Mesenchymal stem cell (in vitro differentiated cells and primary cell): ENCODE data around the gene GUCA1A.

Experiments used
- DNase-seq: peaks from one replicate; pipeline ENCODE4 v3.0.0-alpha.2; 2013
- H2AFZ ChIP-seq: one replicate; pipeline ENCODE4 v1.6.1; 2013; ENCODE audit warnings: low read depth, mild to moderate bottlenecking, control low read depth, inconsistent platforms, low read length, moderate library complexity
- H2AK5ac ChIP-seq: 2 replicates; pipeline ENCODE4 v1.6.1; 2013; ENCODE audit warnings: low read length, moderate library complexity, mild to moderate bottlenecking, inconsistent platforms; ENCODE audit not compliant: severe bottlenecking
- H2BK120ac ChIP-seq: one replicate; pipeline ENCODE4 v1.6.1; 2013; ENCODE audit warnings: low read depth, mild to moderate bottlenecking, inconsistent platforms, low read length, moderate library complexity
- H2BK12ac ChIP-seq, 2 experiments: one replicate each; pipeline ENCODE4 v1.6.1; 2013; ENCODE audit warnings: inconsistent platforms in 2 of 2, low read length in 2 of 2, mild to moderate bottlenecking in 2 of 2, moderate library complexity in 2 of 2, control low read depth in 1 of 2
- H2BK15ac ChIP-seq: one replicate; pipeline ENCODE4 v1.6.1; 2013; ENCODE audit warnings: mild to moderate bottlenecking, low read depth, inconsistent platforms; ENCODE audit not compliant: poor library complexity, severe bottlenecking
- H2BK5ac ChIP-seq: 2 replicates; pipeline ENCODE4 v1.6.1; 2013; ENCODE audit warnings: low read depth, mild to moderate bottlenecking, low read length, control low read depth, inconsistent platforms; ENCODE audit not compliant: poor library complexity, severe bottlenecking
- H3K14ac ChIP-seq, 2 experiments: one replicate each; pipeline ENCODE4 v1.6.1; 2013; ENCODE audit warnings: inconsistent platforms in 2 of 2, low read length in 2 of 2, control low read depth in 1 of 2, mild to moderate bottlenecking in 1 of 2, moderate library complexity in 1 of 2
- H3K18ac ChIP-seq, 2 experiments: one replicate each; pipeline ENCODE4 v1.6.1; 2013; ENCODE audit warnings: inconsistent platforms in 2 of 2, low read length in 2 of 2, control low read depth in 1 of 2, low read depth in 1 of 2, mild to moderate bottlenecking in 1 of 2
- H3K23ac ChIP-seq, 2 experiments: one replicate each; pipeline ENCODE4 v1.6.1; 2013; ENCODE audit warnings: inconsistent platforms in 2 of 2, low read length in 2 of 2, mild to moderate bottlenecking in 2 of 2, moderate library complexity in 2 of 2, control low read depth in 1 of 2
- H3K27ac ChIP-seq: 2 replicates; pipeline ENCODE4 v1.5.1; 2013; ENCODE audit warnings: mild to moderate bottlenecking, moderate library complexity, low read length, control low read depth, inconsistent platforms; ENCODE audit not compliant: poor library complexity, severe bottlenecking
- H3K27me3 ChIP-seq, 2 experiments: 2 replicates each; pipeline versions ENCODE4 v1.6.1 to v1.7.0; 2013; ENCODE audit warnings: low read length in 2 of 2, mild to moderate bottlenecking in 2 of 2, moderate library complexity in 2 of 2, control low read depth in 1 of 2, inconsistent platforms in 1 of 2; ENCODE audit not compliant: control insufficient read depth in 1 of 2, insufficient read depth in 1 of 2
- H3K36me3 ChIP-seq, 2 experiments: 2 replicates each; pipeline versions ENCODE4 v1.6.1 to v1.7.0; 2013; ENCODE audit warnings: low read length in 2 of 2, control low read depth in 1 of 2, inconsistent platforms in 1 of 2, low read depth in 1 of 2, mild to moderate bottlenecking in 1 of 2; ENCODE audit not compliant: insufficient read depth in 2 of 2, control insufficient read depth in 1 of 2
- H3K4ac ChIP-seq, 2 experiments: one replicate each; pipeline ENCODE4 v1.6.1; 2013; ENCODE audit warnings: inconsistent platforms in 2 of 2, low read length in 2 of 2, mild to moderate bottlenecking in 2 of 2, moderate library complexity in 2 of 2, control low read depth in 1 of 2, low read depth in 1 of 2
- H3K4me1 ChIP-seq: 2 replicates; pipeline ENCODE4 v1.6.1; 2013; ENCODE audit warnings: low read depth, low read length, control low read depth; ENCODE audit not compliant: control insufficient read depth, insufficient read depth
- H3K4me2 ChIP-seq: 2 replicates; pipeline ENCODE4 v1.6.1; 2013; ENCODE audit warnings: low read length, mild to moderate bottlenecking, inconsistent platforms; ENCODE audit not compliant: poor library complexity, severe bottlenecking
- H3K4me3 ChIP-seq, 2 experiments: 2 replicates each; pipeline versions ENCODE4 v1.5.1 to v1.7.0; 2013; ENCODE audit warnings: low read length in 2 of 2, mild to moderate bottlenecking in 2 of 2, control low read depth in 1 of 2, low read depth in 1 of 2; ENCODE audit not compliant: insufficient read depth in 1 of 2
- H3K79me1 ChIP-seq: replicated peaks from 2 replicates; pipeline ENCODE4 v1.6.1; 2013; ENCODE audit warnings: mild to moderate bottlenecking, control low read depth, low read length, inconsistent platforms; ENCODE audit not compliant: poor library complexity, severe bottlenecking
- H3K9ac ChIP-seq: 2 replicates; pipeline ENCODE4 v1.7.0; 2013; ENCODE audit warnings: mild to moderate bottlenecking, low read length, moderate library complexity
- H3K9me3 ChIP-seq: 2 replicates; pipeline ENCODE4 v1.7.0; 2013; ENCODE audit warnings: mild to moderate bottlenecking, low read length; ENCODE audit not compliant: control insufficient read depth
- H4K8ac ChIP-seq: one replicate; pipeline ENCODE4 v1.6.1; 2013; ENCODE audit warnings: inconsistent platforms, mild to moderate bottlenecking, low read length, moderate library complexity
- H4K91ac ChIP-seq: one replicate; pipeline ENCODE4 v1.6.1; 2013; ENCODE audit warnings: mild to moderate bottlenecking, low read length, inconsistent platforms
- WGBS: methylation state at CpG from one replicate; pipeline ENCODE4 v1.1.7; 2013; ENCODE audit warnings: mixed read lengths; 5-methylcytosine and 5-hydroxymethylcytosine counted together

GUCA1A gene

GRCh38 chr6:42225029-42225339, 51.8 kb downstream of the GUCA1A start:
- H3K4me1 ChIP-seq: peaks cover 23% of the 10 kb centered on the region
- H4K8ac ChIP-seq: no peak overlapping the region
- H3K4me3 ChIP-seq: no peak overlapping the region
- no peak overlapping the region for H3K27ac ChIP-seq
- no peak overlapping the region for H4K91ac ChIP-seq
- peak overlapping the region; percentile 46 for H3K9ac ChIP-seq
- no peak for DNase-seq
- H3K4me2 ChIP-seq: no peak overlapping the region
- no peak overlapping the region for H2BK15ac ChIP-seq
- no peak overlapping the region for H3K18ac ChIP-seq
- no peaks in the 10 kb centered on the region for H3K9me3 ChIP-seq
- H3K79me1 ChIP-seq: peaks cover 8% of the 10 kb centered on the region
- H3K23ac ChIP-seq: no peak overlapping the region
- no peak overlapping the region for H2BK120ac ChIP-seq
- H2AFZ ChIP-seq: no peak overlapping the region
- H3K14ac ChIP-seq: no peak overlapping the region
- H3K27me3 ChIP-seq: no peaks in the 10 kb centered on the region
- H3K4ac ChIP-seq: no peak overlapping the region
- peaks cover 6 to 30% of the 10 kb centered on the region in 2 experiments for H3K36me3 ChIP-seq
- no peak overlapping the region for H2AK5ac ChIP-seq
- no peak overlapping the region for H2BK12ac ChIP-seq
- no peak overlapping the region for H2BK5ac ChIP-seq

DNA sequence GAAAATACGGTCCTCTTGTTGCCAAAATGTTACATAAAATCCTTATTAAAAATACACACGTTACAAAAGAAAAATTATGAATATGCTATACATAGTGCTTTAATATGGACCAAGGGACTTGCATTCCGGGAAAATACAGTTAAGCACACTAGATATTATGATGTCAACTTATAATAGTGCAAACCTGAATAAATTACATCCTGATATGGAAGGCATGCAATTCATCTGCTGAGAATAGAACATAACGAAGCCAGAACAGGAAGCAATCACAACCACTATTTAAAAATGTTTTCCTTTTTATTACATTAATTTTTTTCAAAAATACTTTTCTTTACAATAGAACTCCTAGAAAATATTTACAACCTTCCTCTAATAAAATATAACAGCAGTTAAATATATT, 52.3 kb downstream of the GUCA1A start:
- H3K14ac ChIP-seq: no peak overlapping the region
- H3K23ac ChIP-seq: no peak overlapping the region
- H3K9me3 ChIP-seq: no peaks in the 10 kb centered on the region
- H2BK5ac ChIP-seq: no peak overlapping the region
- H3K18ac ChIP-seq: no peak overlapping the region
- peak overlapping the region; percentile 48 for H3K27ac ChIP-seq
- no peak overlapping the region for H2BK120ac ChIP-seq
- DNase-seq: no peak
- H2BK12ac ChIP-seq: no peak overlapping the region
- H2AFZ ChIP-seq: no peak overlapping the region
- H3K9ac ChIP-seq: peak overlapping the region; percentile 68
- peaks cover 23% of the 10 kb centered on the region for H3K4me1 ChIP-seq
- peaks cover 6 to 31% of the 10 kb centered on the region in 2 experiments for H3K36me3 ChIP-seq
- H3K27me3 ChIP-seq: no peaks in the 10 kb centered on the region
- H3K4ac ChIP-seq: no peak overlapping the region
- no peak overlapping the region for H3K4me3 ChIP-seq
- 50% methylated on average over 1 of the region's 4 CpGs for WGBS
- H4K91ac ChIP-seq: no peak overlapping the region
- H2AK5ac ChIP-seq: no peak overlapping the region
- H3K79me1 ChIP-seq: peaks cover 8% of the 10 kb centered on the region
- no peak overlapping the region for H2BK15ac ChIP-seq
- H4K8ac ChIP-seq: no peak overlapping the region
- H3K4me2 ChIP-seq: no peak overlapping the region

- Histone ChIP-seq H3K9ac (peak overlapping the region; percentile 68), H3K27me3 (no peaks in the 10 kb centered on the region), H3K4ac (no peak overlapping the region), H3K27ac (peak overlapping the region; percentile 96), H3K4me3 (no peak overlapping the region), H2AK5ac (peak overlapping the region; percentile 33), H2AFZ (no peak overlapping the region), H2BK120ac (no peak overlapping the region), H2BK5ac (peak overlapping the region; percentile 61), H4K8ac (no peak overlapping the region), H3K9me3 (no peaks in the 10 kb centered on the region), H3K18ac (no peak overlapping the region), H4K91ac (no peak overlapping the region), H2BK15ac (no peak overlapping the region), H3K14ac (no peak overlapping the region), H3K23ac (no peak overlapping the region), H2BK12ac (no peak overlapping the region), H3K4me1 (peaks cover 20% of the 10 kb centered on the region), H3K4me2 (peak overlapping the region; percentile 24), H3K79me1 (peaks cover 8% of the 10 kb centered on the region), H3K36me3 (peaks cover 9 to 39% of the 10 kb centered on the region in 2 experiments)
- peak; percentile 89 for DNase-seq
- WGBS: 7% methylated on average over 3 of the region's 3 CpGs
Observed at GRCh38 chr6:42226161-42226611, 53.0 kb downstream of the GUCA1A start.

DNA sequence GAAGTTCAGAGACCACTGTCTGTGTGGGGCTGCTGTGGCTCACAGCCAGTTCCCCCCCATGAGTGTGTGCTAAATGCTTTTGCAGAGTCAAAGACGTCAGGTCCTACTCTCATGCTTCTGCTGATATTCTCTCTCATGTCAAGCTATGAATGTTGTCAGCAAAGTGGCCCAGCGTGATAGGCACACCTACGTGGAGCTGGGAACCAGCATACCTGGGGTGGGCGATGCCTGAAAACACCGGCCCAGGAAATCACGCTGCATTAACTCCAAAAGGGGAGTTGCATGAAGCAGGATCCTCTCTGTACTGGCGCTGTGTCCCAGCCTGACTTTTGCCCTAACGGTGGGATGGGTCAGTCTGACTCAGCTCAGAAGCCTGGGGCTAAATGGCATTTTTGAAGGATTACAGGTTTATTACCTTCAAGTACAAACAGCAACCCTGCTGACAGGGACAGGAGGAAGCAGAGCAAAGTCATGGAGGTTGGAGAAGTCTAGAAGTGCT, 53.5 kb downstream of the GUCA1A start:
- Histone ChIP-seq H3K4me3 (no peak overlapping the region), H3K27me3 (no peaks in the 10 kb centered on the region), H3K9me3 (no peaks in the 10 kb centered on the region), H3K14ac (peak overlapping the region in 1 of 2 experiments; percentile 3), H4K8ac (peak overlapping the region; percentile 48), H2AFZ (no peak overlapping the region), H3K23ac (no peak overlapping the region), H3K27ac (peak overlapping the region; percentile 96), H3K9ac (peak overlapping the region; percentile 68), H2BK15ac (no peak overlapping the region), H2BK5ac (no peak overlapping the region), H3K4me2 (peak overlapping the region; percentile 9), H2BK120ac (no peak overlapping the region), H3K79me1 (peaks cover 8% of the 10 kb centered on the region), H3K36me3 (peaks cover 9 to 44% of the 10 kb centered on the region in 2 experiments), H3K4ac (no peak overlapping the region), H3K4me1 (peaks cover 20% of the 10 kb centered on the region), H2BK12ac (peak overlapping the region in 1 of 2 experiments; percentile 32), H2AK5ac (no peak overlapping the region), H3K18ac (peak overlapping the region in 1 of 2 experiments; percentile 5), H4K91ac (no peak overlapping the region)
- peak; percentile 82 for DNase-seq
- WGBS: 22% methylated on average over 8 of the region's 8 CpGs
